Stimulated activated CD4-positive, alpha-beta T cell treated with anti-CD3 and anti-CD28 coated beads, Interleukin-15, amount 100 ng/mL, for 24 hours (primary cell): ENCODE results near the gene LRRC36.
"Not testable (repeated sequence)": the region's sequence is repeated elsewhere in the genome, so short reads cannot be mapped to it uniquely, and the experiment has no call there.

Experiments used
- DNase-seq: peaks from one replicate; pipeline ENCODE4 v3.0.0-alpha.2; 2020

Gene LRRC36

GRCh38 chr16:67350324-67350723 lies 23.7 kb downstream of the LRRC36 start:
- no peak for DNase-seq

GRCh38 chr16:67352463-67352862 lies 25.8 kb downstream of the LRRC36 start:
- DNase-seq, result not testable (repeated sequence)

- no peak for DNase-seq
Measured at GRCh38 chr16:67356396-67356795, 29.8 kb downstream of the LRRC36 start.

GRCh38 chr16:67357561-67357960 lies 30.9 kb downstream of the LRRC36 start:
- DNase-seq, result no peak

- DNase-seq, result not testable (repeated sequence)
Measured at GRCh38 chr16:67359540-67360269, 33.1 kb downstream of the LRRC36 start.

GRCh38 chr16:67361038-67361437 lies 34.4 kb downstream of the LRRC36 start:
- DNase-seq, result no peak

- no peak for DNase-seq
Measured at GRCh38 chr16:67364600-67365235, 38.1 kb downstream of the LRRC36 start.

GRCh38 chr16:67370661-67371060 lies 44.0 kb downstream of the LRRC36 start:
- no peak for DNase-seq

GRCh38 chr16:67372664-67373063 lies 46.0 kb downstream of the LRRC36 start:
- no peak for DNase-seq

- DNase-seq, result not testable (repeated sequence)
Measured at GRCh38 chr16:67376012-67376411, 49.4 kb downstream of the LRRC36 start.

GRCh38 chr16:67378642-67379041 lies 52.0 kb downstream of the LRRC36 start:
- no peak for DNase-seq

- DNase-seq, result no peak
Measured at GRCh38 chr16:67383284-67383683, 56.7 kb downstream of the LRRC36 start.

GRCh38 chr16:67384778-67385510 lies 58.3 kb downstream of the LRRC36 start:
- no peak for DNase-seq

GRCh38 chr16:67386861-67387455 lies 60.3 kb downstream of the LRRC36 start:
- DNase-seq, result no peak

- DNase-seq, result no peak
Measured at GRCh38 chr16:67387479-67388079, 61.0 kb downstream of the LRRC36 start.

- DNase-seq, result no peak
Measured at GRCh38 chr16:67388191-67388590, 61.6 kb downstream of the LRRC36 start.

GRCh38 chr16:67388591-67388990 lies 62.0 kb downstream of the LRRC36 start:
- DNase-seq, result no peak

- no peak for DNase-seq
Measured at GRCh38 chr16:67389911-67390815, 63.5 kb downstream of the LRRC36 start.

- DNase-seq, result no peak
Measured at GRCh38 chr16:67390816-67391423, 64.3 kb downstream of the LRRC36 start.

- DNase-seq, result no peak
Measured at GRCh38 chr16:67391424-67392300, 65.0 kb downstream of the LRRC36 start.
